NCI-H82 treated with DMSO at 0.1 percent for 48 hours (cell line): ENCODE results near the gene TLNRD1.

Experiments used
- DNase-seq: peaks from one replicate; lab custom pipeline; 2025; ENCODE audit not compliant: unreplicated experiment; lab: John Stamatoyannopoulos, UW

Gene TLNRD1

DNA sequence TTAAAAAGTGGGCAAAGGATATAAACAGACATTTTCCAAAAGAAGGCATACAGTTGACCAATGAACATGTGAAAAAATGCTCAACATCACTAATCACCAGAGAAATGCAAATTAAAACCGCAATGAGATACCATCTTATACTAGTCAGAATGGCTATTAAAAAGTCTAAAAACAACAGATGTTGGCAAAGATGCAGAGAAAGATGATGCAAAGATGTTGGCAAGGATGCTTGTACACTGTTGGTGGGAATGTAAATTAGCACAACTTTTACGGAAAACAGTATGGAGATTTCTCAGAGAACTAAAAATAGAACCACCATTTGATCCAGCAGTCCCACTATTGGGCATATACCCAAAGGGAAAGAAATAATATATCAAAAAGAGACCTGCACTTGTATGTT, 53.5 kb downstream of the TLNRD1 start:
- DNase-seq = no peak
